ENCODE results near the gene DENND11. TPM values are rescaled to one million over a fixed set of nuclear protein-coding genes. Genes with fewer than 3 reads are reported as not detected.

The DENND11 gene
- total and polyA plus RNA-seq, 2 donors (not counting 3 experiments of a cell fraction or from before 2014, with no cell fraction given): 14.7 to 25.9 TPM

- Histone ChIP-seq H3K36me3 (ENCODE audit: control insufficient read depth in 2 of 2, extremely low read depth in 1 of 2, insufficient read depth in 2 of 2, low read length in 2 of 2) (no peaks in the 10 kb centered on the region), H3K79me2 (ENCODE audit: control insufficient read depth, insufficient read depth, low read length) (no peaks in the 10 kb centered on the region), H3K9me3 (replicated peaks; ENCODE audit: control insufficient read depth, insufficient read depth, low read length) (no peaks in the 10 kb centered on the region), H3K9ac (replicated peaks; ENCODE audit: extremely low read depth, insufficient read depth, low read length) (no peak overlapping the region), H3K4me2 (ENCODE audit: insufficient read depth, low read length) (no peak overlapping the region), H3K4me1 (ENCODE audit: control insufficient read depth, extremely low read depth, insufficient read depth, low read length) (no peaks in the 10 kb centered on the region), H2AFZ (ENCODE audit: low read depth, low read length) (no peak overlapping the region), H3K27ac (ENCODE audit: insufficient read depth, low read depth, low read length) (no peak overlapping the region), H3K9me1 (replicated peaks; ENCODE audit: control insufficient read depth, extremely low read depth, insufficient read depth, low read length) (no peaks in the 10 kb centered on the region), H3K4me3 (replicated peaks in 1 of 3; ENCODE audit: insufficient read depth in 1 of 3, low read depth in 1 of 3, low read length in 3 of 3) (no peak overlapping the region), H4K20me1 (replicated peaks; ENCODE audit: control insufficient read depth, extremely low read depth, insufficient read depth, low read length) (no peaks in the 10 kb centered on the region), H3K27me3 (ENCODE audit: control insufficient read depth in 2 of 2, insufficient read depth in 2 of 2, low read length in 2 of 2) (peaks cover 2 to 3% of the 10 kb centered on the region in 2 experiments)
- FAIRE-seq: no peak
- no TSS peak for BruUV-seq (replicated peaks)
- CTCF ChIA-PET: interaction anchor here (1.6 kb wide), 2 partner anchors 9 to 63 kb away, joined by 4 to 5 read pairs; no protein-coding TSS in a partner anchor
- TF ChIP-seq MAX (IDR thresholded peaks at IDR 0.05; ENCODE audit: insufficient read depth, insufficient read length) (no peak), MYC (IDR thresholded peaks at IDR 0.05; ENCODE audit: low read depth, low read length) (no peak), EZH2 (IDR thresholded peaks at IDR 0.05; ENCODE audit: borderline replicate concordance, low read depth, low read length, severe bottlenecking) (no peak), POLR2AphosphoS5 (IDR thresholded peaks at IDR 0.05; ENCODE audit: insufficient read depth, low read depth, low read length) (no peak), CTCF (IDR thresholded peaks at IDR 0.05; ENCODE audit: extremely low read depth in 1 of 2, insufficient read depth in 1 of 2, low read depth in 1 of 2, low read length in 2 of 2) (no peak), POLR2A (IDR thresholded peaks at IDR 0.05; ENCODE audit: low read depth, low read length) (no peak), JUN (IDR thresholded peaks at IDR 0.05; ENCODE audit: borderline replicate concordance, insufficient read depth, insufficient read length, low read depth) (no peak), GATA2 (IDR thresholded peaks at IDR 0.05; ENCODE audit: insufficient read depth, insufficient read length, low read depth, low read length) (no peak), FOS (IDR thresholded peaks at IDR 0.05; ENCODE audit: borderline replicate concordance, insufficient read depth, low read length) (no peak)
- intact Hi-C loops (cut with micrococcal nuclease) (no loop called here), dilution Hi-C loops (cut with MboI; ENCODE audit: extremely low pct_ligation_motif_present, low sequenced_read_pairs) (no loop called here)
- no peak for DNase-seq (ENCODE audit: low read depth, low spot score)
- POLR2A ChIA-PET: no interaction called here
Observed at GRCh38 chr7:141717450-141717849, 15.5 kb upstream of the DENND11 start.
